Measurements from ENCODE around the gene AQP2.

Gene AQP2

GRCh38 chr12:49955899-49956662, 5.5 kb downstream of the AQP2 start:
- DNase-seq (ENCODE audit: low read depth in 2 of 2), result no peak

DNA sequence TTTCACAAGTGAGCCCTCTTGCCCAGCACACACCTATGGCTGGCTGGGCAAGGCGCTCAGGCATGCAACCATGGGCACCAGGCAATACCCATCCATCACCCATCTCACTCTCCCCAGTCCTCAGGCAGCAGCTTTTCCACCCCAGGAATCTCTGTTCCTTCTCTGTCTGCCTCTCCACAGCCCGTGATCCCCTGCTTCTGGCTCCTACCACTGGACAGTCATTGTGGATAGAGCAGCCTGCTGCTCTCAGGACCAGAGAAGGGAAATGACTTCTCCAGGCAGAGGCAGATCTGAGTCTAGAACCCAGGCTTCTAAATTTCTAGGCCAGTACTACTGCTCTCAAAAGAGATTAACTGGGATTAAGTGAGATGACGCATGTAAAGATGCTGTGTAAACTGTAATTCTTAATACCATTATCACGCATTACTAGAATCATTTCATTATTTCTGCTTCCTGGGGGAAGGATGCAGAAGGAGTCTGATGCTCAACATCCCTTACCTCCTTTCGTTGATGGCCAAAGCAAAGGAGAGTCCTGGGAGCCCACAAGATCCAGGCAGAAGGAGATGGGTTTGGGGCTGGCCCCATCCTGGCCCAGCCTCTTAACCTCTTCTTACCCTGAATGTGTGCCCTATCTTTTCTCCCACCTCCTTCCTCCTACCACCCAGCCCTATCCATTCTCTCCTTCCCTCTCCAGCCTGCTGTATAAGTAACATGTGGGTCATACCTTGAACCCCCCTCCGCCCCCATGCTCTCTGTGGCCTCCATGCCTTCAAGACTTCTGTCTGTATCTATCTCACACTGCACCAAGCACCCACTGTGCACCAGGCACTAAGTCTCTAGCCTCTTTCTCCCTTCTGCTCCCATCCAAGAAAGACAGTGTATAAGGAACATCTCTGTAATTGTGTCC, 6.4 kb downstream of the AQP2 start:
- no peak for DNase-seq (ENCODE audit: low read depth in 2 of 2)

- no peak for DNase-seq (ENCODE audit: low read depth in 2 of 2)
These were observed 7.0 kb downstream of the AQP2 start for GRCh38 chr12:49957570-49957967.

DNA sequence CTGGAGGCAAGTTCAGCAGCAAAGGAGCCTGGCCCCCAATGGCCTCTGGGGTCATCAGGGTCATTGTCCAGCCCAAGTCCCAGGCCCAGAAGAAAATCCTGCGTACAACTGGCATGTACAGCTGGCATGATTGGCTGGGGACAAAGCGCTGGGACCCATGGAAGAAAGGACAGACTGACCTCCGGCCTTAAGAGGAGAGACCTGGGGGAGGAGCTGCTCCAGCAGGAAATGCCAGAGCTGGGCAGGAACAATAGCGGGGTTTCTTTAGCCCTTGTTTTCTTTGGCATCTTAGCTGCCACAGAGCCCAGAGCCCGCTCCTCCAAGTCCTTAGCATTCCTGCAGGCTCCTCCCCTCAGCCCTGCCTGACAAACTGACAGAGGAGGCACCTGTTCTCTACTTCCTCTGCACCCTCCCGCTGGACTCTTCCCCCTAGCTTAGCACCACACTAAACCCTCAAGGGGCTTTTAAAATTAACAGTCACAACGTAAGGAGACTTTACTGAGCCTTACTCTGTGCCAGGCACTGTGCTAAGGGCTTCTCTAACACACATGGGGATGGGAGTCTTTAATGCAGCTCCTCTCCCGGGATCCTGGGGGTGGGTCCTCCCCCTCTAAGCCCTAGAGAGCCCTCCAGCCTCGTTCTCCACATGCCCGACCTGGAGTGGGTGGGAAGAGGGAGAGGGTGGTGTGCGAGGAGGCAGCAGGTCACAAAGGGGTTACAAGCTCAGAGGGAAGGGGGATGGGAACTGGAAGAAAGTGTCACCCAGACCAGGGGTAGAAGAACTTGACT, 9.3 kb downstream of the AQP2 start:
- DNase-seq (ENCODE audit: low read depth in 2 of 2), result no peak

DNA sequence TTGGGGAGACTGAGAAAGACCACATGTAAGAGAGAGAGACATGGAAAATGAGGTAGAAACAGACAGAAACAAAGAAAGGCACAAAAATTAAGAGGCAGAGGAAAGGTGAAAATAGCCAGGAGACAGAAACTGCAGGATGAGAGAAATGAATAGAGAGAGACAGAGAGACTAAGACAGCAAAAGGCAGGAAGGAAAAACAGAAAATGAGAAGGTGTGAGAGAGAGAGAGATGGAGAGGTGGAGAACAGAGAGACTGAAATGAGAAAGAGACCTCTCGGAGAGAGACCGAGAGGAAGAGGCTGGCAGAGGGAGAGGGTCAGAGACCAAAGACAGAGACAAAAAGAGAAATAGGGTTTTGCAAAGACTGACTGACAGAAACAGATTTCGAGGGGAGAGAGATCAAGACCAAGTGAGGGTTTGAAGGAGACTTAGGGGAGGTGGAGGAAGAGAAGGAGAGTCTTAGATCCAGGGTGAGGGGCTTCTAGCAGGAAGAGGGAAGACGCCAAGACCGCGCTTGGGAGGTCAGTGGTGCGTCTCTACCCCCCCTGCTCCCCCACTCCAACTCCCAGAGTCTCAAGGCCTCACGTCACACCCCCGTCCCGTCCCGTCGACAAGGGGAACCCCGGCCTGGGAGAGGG, 10.1 kb downstream of the AQP2 start:
- DNase-seq (ENCODE audit: low read depth in 2 of 2), result no peak

DNA sequence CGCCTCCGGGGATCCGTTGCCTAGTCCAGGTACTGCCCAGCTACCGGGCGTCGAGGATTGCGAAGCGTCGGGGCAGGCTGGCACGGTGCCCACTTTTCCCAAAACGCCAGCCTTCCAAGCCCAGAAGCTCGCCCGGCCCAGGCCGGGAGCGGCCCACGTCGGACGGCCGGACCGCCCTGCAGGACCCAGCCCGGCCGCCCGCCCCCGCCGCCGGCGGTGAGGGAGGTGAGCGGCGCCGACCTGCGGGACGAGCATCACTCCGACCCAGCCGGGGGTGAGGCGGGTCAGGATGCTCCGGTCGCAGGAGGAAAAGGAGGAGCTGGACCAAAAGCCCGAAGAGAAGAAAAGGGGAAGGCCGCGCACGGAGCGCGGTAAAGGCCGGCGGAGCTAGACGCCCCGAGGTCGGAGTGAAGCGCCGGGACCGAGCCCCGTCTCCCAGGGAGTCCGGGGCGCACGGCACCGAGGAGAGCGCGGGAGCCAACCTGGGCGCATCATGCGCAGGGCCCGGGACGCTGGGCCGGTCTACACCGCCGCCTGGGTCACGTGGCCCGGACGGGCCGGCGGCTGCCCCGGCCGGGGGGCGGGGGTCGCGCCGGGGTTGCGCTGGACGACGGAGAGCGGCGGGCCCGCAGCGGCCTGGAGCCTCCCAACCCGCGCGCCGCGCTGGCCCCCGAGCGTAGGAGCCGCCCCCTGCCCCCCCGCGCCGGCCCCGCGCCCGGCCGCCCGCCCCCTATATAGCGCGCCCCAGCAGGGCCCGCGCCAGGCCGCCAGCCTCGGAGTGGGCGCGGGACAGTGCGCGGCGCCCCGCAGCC, 10.8 kb downstream of the AQP2 start, which contains the start of gene AQP5:
Gene AQP5 (plus strand): TSS at position 762 of the 812 bp plus-strand sequence. CDS start 146 bp downstream, outside the sequence.
- no peak for DNase-seq (ENCODE audit: low read depth in 2 of 2)

GRCh38 chr12:49961993-49962764, 11.6 kb downstream of the AQP2 start:
- no peak for DNase-seq (ENCODE audit: low read depth in 2 of 2)

GRCh38 chr12:49962861-49963765, 12.6 kb downstream of the AQP2 start:
- no peak for DNase-seq (ENCODE audit: low read depth in 2 of 2)

GRCh38 chr12:49963976-49964815, 13.7 kb downstream of the AQP2 start:
- DNase-seq (ENCODE audit: low read depth in 2 of 2), result no peak

GRCh38 chr12:49964849-49965624, 14.5 kb downstream of the AQP2 start:
- no peak for DNase-seq (ENCODE audit: low read depth in 2 of 2)

DNA sequence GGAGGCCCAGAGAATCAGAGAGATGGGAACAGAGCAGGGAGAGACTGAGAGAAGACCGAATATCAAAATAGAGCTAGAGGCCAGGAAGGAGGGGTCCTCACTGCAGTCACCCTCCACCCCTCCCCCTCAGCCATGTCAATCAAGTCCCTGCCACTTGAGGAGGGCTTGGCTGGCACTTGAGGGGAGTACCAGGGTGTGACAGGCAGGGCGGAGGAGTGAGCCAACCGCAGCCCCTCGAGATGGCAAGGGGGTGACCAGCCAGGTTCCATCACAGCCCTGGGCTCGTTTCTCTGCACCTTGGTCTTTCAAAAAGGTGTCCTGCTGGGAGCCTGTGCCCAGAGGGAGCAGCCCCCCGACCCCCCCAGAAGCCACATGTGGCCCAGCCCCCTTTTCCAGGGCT, 15.3 kb downstream of the AQP2 start:
- DNase-seq (ENCODE audit: low read depth in 2 of 2), result no peak

- no peak for DNase-seq (ENCODE audit: low read depth in 2 of 2)
These were observed 16.0 kb downstream of the AQP2 start for GRCh38 chr12:49966511-49967041.

DNA sequence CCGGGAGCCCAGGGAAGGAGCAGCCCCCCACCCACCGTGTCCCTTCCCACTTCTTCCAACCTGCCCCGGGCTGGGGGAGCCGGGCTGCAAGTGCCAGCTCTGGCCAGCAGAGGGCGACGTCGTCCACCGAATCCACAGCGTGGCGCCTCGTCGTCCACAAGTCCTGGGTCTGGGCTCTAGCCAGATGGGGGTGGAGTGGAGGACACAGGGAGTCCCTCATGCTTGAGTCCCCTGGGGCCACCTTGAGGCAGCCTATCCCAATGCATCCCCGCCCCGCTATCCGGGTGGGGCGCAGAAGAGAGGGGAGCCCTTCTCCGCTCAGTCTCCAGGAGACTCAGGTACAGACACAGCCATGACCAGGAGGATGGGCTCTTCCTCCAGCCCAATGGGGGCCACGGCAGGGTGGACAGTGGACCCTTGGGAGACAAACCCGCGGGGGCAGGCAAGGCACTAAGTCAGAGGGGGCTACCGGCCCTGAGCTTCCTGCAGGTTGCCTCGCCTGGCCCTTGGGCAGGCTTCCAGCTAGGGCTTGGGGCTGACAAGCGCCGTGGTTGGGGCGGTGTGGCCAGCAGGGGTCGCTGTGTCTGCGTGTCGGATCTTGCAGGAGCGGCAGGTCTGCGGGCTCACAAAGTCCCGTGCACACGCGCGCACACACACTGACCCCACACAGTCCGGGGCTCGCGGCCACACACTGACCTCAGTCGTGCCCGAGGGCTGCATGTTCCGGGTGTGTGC, 16.7 kb downstream of the AQP2 start:
- DNase-seq (ENCODE audit: low read depth in 2 of 2), result peak; percentile 90 to 98

DNA sequence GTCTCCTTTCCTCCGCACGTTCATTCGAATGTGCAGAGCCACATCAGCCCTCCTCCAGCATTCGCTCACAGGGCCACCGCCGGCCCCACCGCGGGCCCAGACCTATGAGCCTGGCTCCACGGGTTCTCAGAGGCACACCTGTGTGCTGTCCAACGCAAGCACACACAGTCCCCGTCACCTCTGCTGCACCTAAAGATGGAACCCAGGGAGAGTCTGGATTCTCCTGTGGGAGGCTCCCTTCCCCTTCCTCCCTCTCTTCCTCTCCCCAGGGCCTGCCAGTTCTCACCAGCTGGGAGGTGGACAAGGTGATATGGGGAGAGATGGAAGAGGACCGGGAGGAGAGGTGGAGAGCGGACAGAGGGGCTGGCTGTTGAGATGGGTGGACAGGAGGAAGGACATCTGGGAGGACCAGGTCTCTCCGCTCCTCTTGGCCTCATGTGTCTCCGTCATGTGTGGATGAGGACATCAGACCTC, 17.3 kb downstream of the AQP2 start:
- no peak for DNase-seq (ENCODE audit: low read depth in 2 of 2)

- DNase-seq (ENCODE audit: low read depth in 2 of 2), result no peak
These were observed 17.9 kb downstream of the AQP2 start for GRCh38 chr12:49968471-49968870.

- DNase-seq (ENCODE audit: low read depth in 2 of 2), result no peak
These were observed 18.5 kb downstream of the AQP2 start for GRCh38 chr12:49969027-49969426.

All from stimulated activated CD4-positive, alpha-beta T cell treated with anti-CD3 and anti-CD28 coated beads, Interleukin-4, amount 100 ng/mL, for 48 hours (primary cell).